Endothelial cell of umbilical vein (primary cell): ENCODE data around the gene KMT5C.

Source experiments
- CTCF ChIP-seq, 2 donors: IDR thresholded peaks; 1 replicate in 1 of 2; 2 replicates in 1 of 2; pipeline ENCODE4 v1.5.1; 2011; ENCODE audit warnings: low read length in 2 of 2, mild to moderate bottlenecking in 2 of 2, moderate library complexity in 2 of 2, control low read depth in 1 of 2, inconsistent platforms in 1 of 2, low read depth in 1 of 2; ENCODE audit not compliant: insufficient read depth in 1 of 2; ENCODE audit errors: extremely low read depth in 1 of 2
- GATA2 ChIP-seq: IDR thresholded peaks from 2 replicates; pipeline ENCODE4 v1.7.0; 2011; ENCODE audit warnings: low read depth, mild to moderate bottlenecking, moderate library complexity, mixed read lengths, low read length; ENCODE audit not compliant: insufficient read length, insufficient read depth
- MAX ChIP-seq: IDR thresholded peaks from 2 replicates; pipeline ENCODE4 v1.6.1; 2011; ENCODE audit not compliant: insufficient read depth, insufficient read length
- MYC ChIP-seq: IDR thresholded peaks from one replicate; pipeline ENCODE4 v1.6.1; 2011; ENCODE audit warnings: mild to moderate bottlenecking, low read depth, low read length
- POLR2A ChIP-seq: IDR thresholded peaks from 2 replicates; pipeline ENCODE4 v1.6.1; 2012; ENCODE audit warnings: low read depth, mild to moderate bottlenecking, control low read depth, low read length

GRCh38 chr19:55345818-55346724 is 6.4 kb downstream of the KMT5C start:
- no peak for TF ChIP-seq POLR2A
- no peak for TF ChIP-seq MAX
- no peak for TF ChIP-seq GATA2
- TF ChIP-seq CTCF (IDR thresholded peaks at IDR 0.05; ENCODE audit: extremely low read depth in 1 of 2, insufficient read depth in 1 of 2, low read depth in 1 of 2, low read length in 2 of 2), result no peak
- no peak for TF ChIP-seq MYC
